Stomach smooth muscle (tissue), 2 donors: ENCODE measurements around the gene FKBP5.

Experiments used
- H3K27ac ChIP-seq: one replicate; pipeline ENCODE4 v1.7.0; 2013; ENCODE audit warnings: mild to moderate bottlenecking, low read length, inconsistent platforms
- H3K27me3 ChIP-seq, 2 donors: one replicate each; pipeline ENCODE4 v1.7.0; 2013; ENCODE audit warnings: low read length in 2 of 2; ENCODE audit not compliant: insufficient read depth in 2 of 2, control insufficient read depth in 1 of 2
- H3K36me3 ChIP-seq, 2 donors: one replicate each; pipeline ENCODE4 v1.7.0; 2013; ENCODE audit warnings: low read length in 2 of 2; ENCODE audit not compliant: control insufficient read depth in 2 of 2, insufficient read depth in 2 of 2
- H3K4me1 ChIP-seq: one replicate; pipeline ENCODE4 v1.7.0; 2013; ENCODE audit warnings: low read length; ENCODE audit not compliant: control insufficient read depth, insufficient read depth
- H3K4me3 ChIP-seq, 2 donors: one replicate each; pipeline ENCODE4 v1.7.0; 2013; ENCODE audit warnings: low read length in 2 of 2
- H3K9ac ChIP-seq, 2 donors: one replicate each; pipeline ENCODE4 v1.7.0; 2013; ENCODE audit warnings: low read length in 2 of 2, mild to moderate bottlenecking in 1 of 2
- H3K9me3 ChIP-seq, 2 donors: one replicate each; pipeline ENCODE4 v1.7.0; 2013; ENCODE audit warnings: low read length in 2 of 2; ENCODE audit not compliant: control insufficient read depth in 2 of 2
- donor health status: healthy.
- donor health status: Pancreatic carcinoma.

The FKBP5 gene

DNA sequence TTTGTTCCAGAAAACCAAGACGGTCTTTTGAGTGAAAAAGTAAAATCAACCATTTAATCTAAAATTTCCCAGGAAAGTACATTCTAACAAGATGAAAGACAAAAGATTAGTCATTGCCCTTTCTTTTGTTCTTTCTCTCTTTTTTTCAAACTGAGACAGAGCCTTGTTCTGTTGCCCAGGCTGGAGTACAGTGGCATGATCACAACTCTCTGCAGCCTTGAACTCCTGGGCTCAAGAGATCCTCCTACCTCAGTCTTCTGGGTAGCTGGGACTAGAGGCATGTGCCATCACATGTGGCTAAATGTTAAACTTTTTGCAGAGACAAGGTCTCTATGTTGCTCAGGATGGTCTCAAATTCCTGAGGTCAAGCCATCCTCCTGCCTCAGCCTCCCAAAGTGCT is 75.0 kb downstream of the FKBP5 start:
- peaks cover 28 to 35% of the 10 kb centered on the region in 2 donors for H3K36me3 ChIP-seq
- H3K4me3 ChIP-seq, result no peak overlapping the region
- no peak overlapping the region for H3K27ac ChIP-seq
- no peaks in the 10 kb centered on the region for H3K9me3 ChIP-seq
- H3K27me3 ChIP-seq, result no peaks in the 10 kb centered on the region
- no peak overlapping the region for H3K9ac ChIP-seq
- H3K4me1 ChIP-seq, result no peaks in the 10 kb centered on the region

DNA sequence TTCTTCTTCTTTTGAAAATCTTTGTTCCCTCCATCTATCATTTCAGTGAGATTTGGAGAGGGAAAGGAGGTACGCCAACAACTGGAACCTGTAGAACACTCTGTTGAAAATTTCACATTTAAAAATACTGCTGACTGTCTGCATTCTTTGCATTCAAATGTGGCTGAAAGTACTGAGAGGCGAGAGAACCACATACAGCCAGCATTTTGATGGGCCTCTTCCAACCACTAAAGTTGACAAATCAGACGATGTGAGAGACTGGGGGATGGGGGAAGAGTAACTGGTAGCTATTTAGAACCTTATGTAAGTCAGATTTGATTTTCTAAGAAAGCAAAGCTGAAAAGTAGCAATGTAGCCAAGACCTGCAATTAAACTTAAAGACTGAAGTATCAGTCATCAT is 77.5 kb downstream of the FKBP5 start:
- Histone ChIP-seq H3K4me3 (no peak overlapping the region), H3K27ac (no peak overlapping the region), H3K4me1 (no peaks in the 10 kb centered on the region), H3K27me3 (no peaks in the 10 kb centered on the region), H3K9me3 (no peaks in the 10 kb centered on the region), H3K36me3 (peaks cover 16 to 24% of the 10 kb centered on the region in 2 donors), H3K9ac (no peak overlapping the region)

DNA sequence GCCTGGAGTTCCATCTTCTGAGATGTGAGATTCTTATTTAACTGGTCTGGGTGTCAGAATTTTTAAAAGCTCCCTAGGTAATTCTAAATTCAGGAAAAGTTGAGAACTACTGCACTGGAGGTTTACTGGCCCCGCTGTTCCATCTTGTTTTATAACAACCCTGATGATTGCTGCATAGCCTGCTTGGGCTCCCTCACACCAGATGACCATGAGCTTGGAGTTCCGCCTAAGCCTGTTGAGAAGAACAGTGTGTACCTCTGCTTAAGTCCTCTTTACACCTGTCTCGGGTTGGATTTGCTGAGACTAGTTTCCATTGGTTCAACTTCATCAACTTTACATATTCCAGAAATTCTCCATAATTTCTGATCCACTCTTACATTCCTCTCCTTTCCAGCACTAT is 77.9 kb downstream of the FKBP5 start:
- Histone ChIP-seq H3K27me3 (no peaks in the 10 kb centered on the region), H3K27ac (no peak overlapping the region), H3K9me3 (no peaks in the 10 kb centered on the region), H3K9ac (no peak overlapping the region), H3K4me1 (no peaks in the 10 kb centered on the region), H3K36me3 (peaks cover 14 to 24% of the 10 kb centered on the region in 2 donors), H3K4me3 (no peak overlapping the region)

DNA sequence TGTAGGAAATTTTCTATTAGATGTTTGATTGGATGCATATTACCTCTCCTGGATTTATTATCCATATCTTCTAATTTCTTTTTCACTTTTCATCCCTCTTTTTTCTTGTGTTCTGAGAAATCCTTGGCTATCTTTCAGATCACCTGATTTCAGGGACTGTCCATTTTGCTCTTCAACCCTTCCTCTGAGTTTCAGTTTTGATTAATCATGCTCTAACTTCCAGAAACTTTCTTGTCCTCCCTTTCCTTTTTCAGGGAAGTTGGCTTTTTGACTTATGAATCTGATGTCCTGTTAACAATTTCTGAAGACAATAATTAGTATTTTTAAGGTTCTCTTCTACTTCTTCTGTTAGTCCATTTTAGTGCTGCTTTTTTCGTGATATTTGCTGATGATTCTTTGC is 79.1 kb downstream of the FKBP5 start:
- H3K4me3 ChIP-seq, result no peak overlapping the region
- no peaks in the 10 kb centered on the region for H3K4me1 ChIP-seq
- H3K27ac ChIP-seq, result no peak overlapping the region
- H3K27me3 ChIP-seq, result no peaks in the 10 kb centered on the region
- H3K36me3 ChIP-seq, result peaks cover 9 to 15% of the 10 kb centered on the region in 2 donors
- H3K9ac ChIP-seq, result no peak overlapping the region
- H3K9me3 ChIP-seq, result no peaks in the 10 kb centered on the region

DNA sequence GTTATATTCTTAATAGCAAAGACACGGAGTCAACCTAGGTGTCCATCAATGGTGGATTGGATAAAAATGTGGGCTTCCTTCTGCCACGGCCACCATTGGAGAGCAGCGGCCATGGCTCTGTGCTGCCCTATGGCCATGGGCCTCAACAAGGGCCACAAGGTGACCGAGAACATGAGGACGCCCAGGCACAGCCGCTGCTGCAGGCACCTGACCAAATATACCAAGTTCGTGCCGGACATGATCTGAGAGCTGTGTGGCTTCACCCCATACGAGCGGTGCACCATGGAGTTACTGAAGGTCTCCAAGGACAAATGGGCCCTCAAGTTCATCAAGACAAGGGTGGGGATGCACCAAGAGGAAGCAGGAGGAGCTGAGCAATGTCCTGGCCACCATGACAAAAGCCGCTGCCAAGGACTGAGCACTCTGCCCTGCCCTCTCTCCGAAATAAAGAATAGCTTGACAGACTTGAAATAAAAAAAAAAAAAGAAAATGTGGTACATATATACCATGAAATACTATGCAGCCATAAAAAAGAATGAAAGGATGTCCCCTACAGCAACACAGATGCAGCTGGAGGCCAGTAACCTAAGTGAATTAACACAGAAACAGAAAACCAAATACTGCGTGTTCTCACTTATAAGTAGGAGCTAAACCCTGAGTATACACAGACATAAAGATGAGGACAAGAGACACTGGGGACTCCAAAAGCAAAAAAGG is 81.0 kb downstream of the FKBP5 start:
- Histone ChIP-seq H3K36me3 (peaks cover 9 to 10% of the 10 kb centered on the region in 2 donors), H3K4me1 (peaks cover 12% of the 10 kb centered on the region), H3K27ac (no peak overlapping the region), H3K9me3 (no peaks in the 10 kb centered on the region), H3K9ac (no peak overlapping the region), H3K4me3 (no peak overlapping the region), H3K27me3 (no peaks in the 10 kb centered on the region)

DNA sequence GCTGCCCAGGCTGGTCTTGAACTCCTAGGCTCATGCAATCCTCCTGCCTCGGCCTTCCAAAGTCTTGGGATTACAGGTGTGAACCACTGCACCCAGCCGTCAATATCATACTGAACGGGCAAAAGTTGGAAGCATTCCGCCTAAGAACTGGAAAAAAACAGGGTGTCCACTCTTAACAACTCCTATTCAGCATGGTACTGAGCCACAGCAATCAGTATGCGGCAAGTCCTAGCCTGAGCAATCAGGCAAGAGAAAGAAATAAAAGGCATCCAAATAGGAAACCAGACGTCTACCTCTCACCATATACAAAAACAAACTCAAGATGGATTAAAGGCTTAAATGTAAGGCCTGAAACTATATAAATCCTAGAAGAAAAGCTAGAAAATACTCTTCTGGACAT is 83.1 kb downstream of the FKBP5 start:
- peaks cover 0 to 2% of the 10 kb centered on the region in 2 donors for H3K36me3 ChIP-seq
- no peak overlapping the region for H3K27ac ChIP-seq
- H3K9me3 ChIP-seq, result no peaks in the 10 kb centered on the region
- no peak overlapping the region for H3K4me3 ChIP-seq
- no peaks in the 10 kb centered on the region for H3K27me3 ChIP-seq
- no peak overlapping the region for H3K9ac ChIP-seq
- H3K4me1 ChIP-seq, result peaks cover 25% of the 10 kb centered on the region

DNA sequence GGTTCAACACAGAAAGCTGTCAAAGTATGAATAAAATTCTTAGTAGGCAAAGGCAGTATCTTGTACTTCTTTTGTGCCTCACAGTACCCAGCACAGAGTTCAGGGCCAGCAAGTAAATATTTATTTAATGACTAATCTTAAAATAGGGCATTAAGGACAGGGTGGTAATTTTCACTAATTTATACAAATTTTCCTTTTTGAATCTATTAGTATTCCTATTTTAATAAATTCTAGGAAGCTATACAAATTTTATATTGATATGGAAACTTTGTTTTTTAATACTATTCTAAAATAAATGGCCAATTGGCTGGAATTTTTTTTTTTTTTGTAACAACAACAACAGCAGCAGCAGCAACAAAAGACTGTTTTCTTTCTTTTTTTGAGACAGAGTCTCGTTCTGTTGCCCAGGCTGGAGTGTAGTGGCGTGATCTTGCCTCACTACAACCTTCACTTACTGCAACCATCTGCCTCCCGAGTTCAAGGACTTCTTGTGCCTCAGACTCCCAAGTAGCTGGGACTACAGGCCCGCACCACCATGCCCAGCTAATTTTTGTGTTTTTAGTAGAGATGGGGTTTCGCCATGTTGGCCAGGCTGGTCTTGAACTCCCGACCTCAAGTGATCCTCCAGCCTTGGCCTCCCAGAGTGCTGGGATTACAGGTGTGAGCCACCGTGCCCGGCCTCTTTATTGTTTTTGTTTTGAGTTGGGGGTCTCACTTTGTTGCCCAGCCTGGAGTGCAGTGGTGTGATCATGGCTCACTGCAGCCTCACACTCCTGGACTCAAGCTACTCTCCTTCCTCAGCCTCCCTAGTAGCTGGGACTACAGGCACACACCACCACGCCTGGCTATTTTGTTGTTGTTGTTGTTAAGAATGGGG is 85.2 kb downstream of the FKBP5 start:
- Histone ChIP-seq H3K27ac (peak overlapping the region; percentile 98), H3K27me3 (no peaks in the 10 kb centered on the region), H3K4me3 (no peak overlapping the region), H3K9me3 (no peaks in the 10 kb centered on the region), H3K4me1 (peaks cover 33% of the 10 kb centered on the region), H3K9ac (peak overlapping the region in 1 of 2 donors; percentile 84), H3K36me3 (peaks cover 0 to 2% of the 10 kb centered on the region in 2 donors)

DNA sequence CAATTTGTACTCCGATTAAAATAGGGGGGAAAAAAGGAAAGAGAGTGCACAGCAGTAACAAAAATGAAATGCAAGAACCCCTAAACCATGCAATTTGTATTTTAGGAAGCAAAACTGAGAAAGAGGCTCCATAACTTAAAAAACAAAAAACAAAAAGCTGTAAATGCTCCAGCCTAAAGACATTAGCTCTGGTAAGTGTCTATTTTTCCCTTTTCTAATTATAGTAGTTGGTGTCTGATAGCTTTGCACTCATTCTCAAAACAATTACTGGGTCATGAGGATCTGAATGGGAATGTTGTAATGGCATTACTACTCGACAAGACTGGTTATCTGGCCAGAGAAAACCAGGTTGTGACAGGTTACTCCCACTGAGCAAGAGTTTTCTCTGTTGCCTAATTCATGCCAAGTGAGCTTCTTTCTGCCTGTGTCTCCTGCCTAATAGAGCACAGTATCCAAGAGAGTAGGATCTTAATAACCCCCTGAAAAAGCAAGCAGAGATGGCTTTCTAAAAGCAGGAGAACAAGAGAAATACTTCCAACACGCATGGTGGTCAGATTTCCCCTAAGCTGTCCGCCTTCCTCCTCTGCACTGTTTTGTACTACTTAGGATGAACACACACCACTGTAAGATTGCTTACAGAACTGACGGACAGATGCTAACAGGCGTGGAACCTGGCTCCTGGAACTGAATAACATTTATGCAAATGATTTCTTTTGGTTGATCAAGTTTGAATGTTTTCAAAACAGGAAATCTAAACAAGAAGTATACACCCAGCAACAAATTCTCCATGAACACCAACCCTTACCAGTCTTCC is 86.4 kb downstream of the FKBP5 start:
- H3K9ac ChIP-seq, result peak overlapping the region; percentile 71 to 84

DNA sequence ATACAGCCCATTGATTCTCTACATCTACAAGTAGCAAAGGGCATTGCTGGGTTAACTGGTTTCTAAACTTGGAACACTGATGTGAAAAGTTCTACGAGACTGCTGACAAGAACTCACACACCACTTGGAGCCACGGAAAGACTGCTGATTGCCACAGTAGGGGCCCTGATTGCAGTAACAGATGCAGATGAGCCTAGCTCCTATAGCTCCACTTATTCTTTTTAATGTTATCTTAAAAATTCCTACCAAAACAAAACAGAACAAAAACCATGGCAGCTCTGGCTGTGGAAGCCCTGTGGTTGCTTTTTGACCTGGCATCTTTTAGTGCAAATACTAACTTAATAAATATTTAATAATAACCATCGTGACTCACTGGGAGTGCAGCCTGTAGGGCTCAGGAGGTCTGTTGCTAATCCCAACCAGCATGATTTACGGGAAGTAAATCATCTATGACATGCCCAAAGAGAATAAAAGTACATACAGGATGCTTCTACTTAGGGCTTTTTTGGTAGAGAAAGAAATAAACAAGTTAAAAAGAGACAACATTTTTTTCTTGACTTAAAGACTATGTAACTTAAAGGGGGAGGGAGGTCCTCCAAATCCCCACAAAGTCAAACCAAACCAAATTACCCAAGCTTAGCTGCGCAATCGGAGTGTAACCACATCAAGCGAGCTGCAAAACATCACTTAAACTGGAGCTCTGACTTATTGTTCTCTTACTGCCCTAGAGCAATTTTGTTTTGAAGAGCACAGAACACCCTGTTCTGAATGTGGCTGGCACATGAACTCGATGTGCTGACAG is 87.2 kb downstream of the FKBP5 start:
- H3K27ac ChIP-seq, result peak overlapping the region; percentile 98
- H3K27me3 ChIP-seq, result no peaks in the 10 kb centered on the region
- peaks cover 0 to 6% of the 10 kb centered on the region in 2 donors for H3K36me3 ChIP-seq
- peaks cover 36% of the 10 kb centered on the region for H3K4me1 ChIP-seq
- peak overlapping the region; percentile 75 to 84 for H3K9ac ChIP-seq
- H3K9me3 ChIP-seq, result no peaks in the 10 kb centered on the region
- peak overlapping the region; percentile 57 for H3K4me3 ChIP-seq

More for the DNA sequence above, 86.4 kb downstream of the FKBP5 start:
- Histone ChIP-seq H3K4me3 (peak overlapping the region; percentile 36 to 57), H3K4me1 (peaks cover 33% of the 10 kb centered on the region), H3K27ac (peak overlapping the region; percentile 98), H3K27me3 (no peaks in the 10 kb centered on the region), H3K36me3 (no peaks in the 10 kb centered on the region), H3K9me3 (no peaks in the 10 kb centered on the region)

DNA sequence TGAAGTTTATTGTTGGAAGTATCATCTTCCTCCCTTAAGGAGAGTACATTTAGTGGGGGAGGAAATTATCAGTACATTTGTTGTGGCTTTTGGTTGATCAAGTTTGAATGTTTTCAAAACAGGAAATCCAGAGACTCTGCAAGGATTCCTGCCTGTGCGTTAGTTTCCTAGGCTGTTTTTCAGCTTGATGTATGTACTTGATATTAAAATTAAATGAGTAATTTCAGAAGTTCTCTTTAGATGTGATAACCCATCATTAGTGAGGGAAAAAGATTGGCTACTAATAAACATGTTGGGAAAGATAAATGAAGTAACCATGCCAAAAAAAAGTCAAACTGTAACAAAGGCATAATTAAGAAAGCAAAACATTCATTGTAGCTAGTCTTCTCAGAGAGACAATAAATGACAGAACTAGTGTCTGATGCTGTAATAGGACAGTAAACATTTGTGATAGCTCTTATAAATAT is 88.0 kb downstream of the FKBP5 start:
- Histone ChIP-seq H3K27ac (peak overlapping the region; percentile 98), H3K4me1 (peaks cover 36% of the 10 kb centered on the region), H3K9ac (peak overlapping the region; percentile 75 to 84), H3K9me3 (no peaks in the 10 kb centered on the region), H3K36me3 (peaks cover 0 to 8% of the 10 kb centered on the region in 2 donors), H3K27me3 (no peaks in the 10 kb centered on the region), H3K4me3 (peak overlapping the region; percentile 57)
